Measurements from ENCODE around the gene INO80B. TPM values are rescaled to one million over a fixed set of nuclear protein-coding genes. Genes with fewer than 3 reads are reported as not detected.

INO80B gene
- total and polyA plus RNA-seq, 9 of the 15 experiments (the other 6 are each of a cell fraction or from before 2014, with no cell fraction given), result 0.41 to 22.6 (median 9.0) TPM

- TF ChIP-seq L3MBTL2 (IDR thresholded peaks at IDR 0.05), result no peak
Observed at GRCh38 chr2:74417197-74417596, 37.7 kb upstream of the INO80B start (continued).

- in situ Hi-C loops (cut with MboI), result no loop called here
- CTCF ChIA-PET (ENCODE audit: low intra/inter-chr PET ratio), result no interaction called here
Observed at GRCh38 chr2:74417763-74418162, 37.1 kb upstream of the INO80B start.

More at GRCh38 chr2:74417763-74418162, 37.1 kb upstream of the INO80B start:
- Histone ChIP-seq H3K27ac (ENCODE audit: extremely low read depth, low read depth, low read length) (no peak overlapping the region), H3K4me2 (ENCODE audit: insufficient read depth, low read length) (no peak overlapping the region), H3K9me3 (replicated peaks; ENCODE audit: control insufficient read depth, insufficient read depth, low read depth, low read length) (no peaks in the 10 kb centered on the region), H3K36me3 (ENCODE audit: control insufficient read depth, insufficient read depth, low read length) (no peaks in the 10 kb centered on the region), H3K4me1 (replicated peaks in 1 of 2; ENCODE audit: control insufficient read depth in 2 of 2, insufficient read depth in 2 of 2, low read length in 2 of 2) (peaks cover 5 to 45% of the 10 kb centered on the region in 2 experiments; a peak in 4 of 5 replicates), H3K9ac (ENCODE audit: insufficient read depth in 1 of 2, low read depth in 2 of 2, low read length in 2 of 2) (no peak overlapping the region), H3K4me3 (no peak overlapping the region), H4K20me1 (replicated peaks; ENCODE audit: control insufficient read depth, insufficient read depth, low read length) (no peaks in the 10 kb centered on the region), H2AFZ (ENCODE audit: low read depth, low read length) (no peak overlapping the region), H3K9me1 (ENCODE audit: control insufficient read depth, insufficient read depth, low read length) (no peaks in the 10 kb centered on the region), H3K27me3 (ENCODE audit: control insufficient read depth in 2 of 2, insufficient read depth in 2 of 2, low read length in 2 of 2) (peaks cover 4 to 29% of the 10 kb centered on the region in 2 experiments; a peak in 4 of 5 replicates), H3K79me2 (ENCODE audit: control insufficient read depth, insufficient read depth, low read length) (no peaks in the 10 kb centered on the region)
- no peak for ATAC-seq
- intact Hi-C loops (cut with micrococcal nuclease), result no loop called here
- WGBS (ENCODE audit: insufficient coverage, low coverage, missing lambda C conversion rate), result 23% methylated on average over 4 of the region's 6 CpGs
- TF ChIP-seq CTCF (IDR thresholded peaks at IDR 0.05 in 2 of 3, conservative IDR thresholded peaks at IDR 0.05 in 1 of 3; ENCODE audit: insufficient read depth in 2 of 3, low read depth in 1 of 3, low read length in 3 of 3), result no peak
- no peak for DNase-seq (ENCODE audit: extremely low read depth in 1 of 4, low spot score in 3 of 4)
- FAIRE-seq, result no peak
- POLR2A ChIA-PET, result no interaction called here
- no TSS peak for BruUV-seq (replicated peaks)

All from K562 (cell line).